Fibroblast of mammary gland (primary cell): ENCODE measurements around the gene NR1H4.

Source experiments
- DNase-seq: peaks from one replicate; pipeline ENCODE4 v3.0.0-alpha.2; 2010; ENCODE audit warnings: low read depth
- H3K4me3 ChIP-seq: 2 replicates; pipeline ENCODE4 v1.5.1; 2011; ENCODE audit warnings: low read depth, mild to moderate bottlenecking, low read length, moderate library complexity; ENCODE audit not compliant: control insufficient read depth
- CTCF ChIP-seq: conservative IDR thresholded peaks from 2 replicates; pipeline ENCODE4 v1.5.1; 2011; ENCODE audit warnings: low read depth, low read length, inconsistent platforms; ENCODE audit not compliant: control insufficient read depth, insufficient read depth

The NR1H4 gene

DNA sequence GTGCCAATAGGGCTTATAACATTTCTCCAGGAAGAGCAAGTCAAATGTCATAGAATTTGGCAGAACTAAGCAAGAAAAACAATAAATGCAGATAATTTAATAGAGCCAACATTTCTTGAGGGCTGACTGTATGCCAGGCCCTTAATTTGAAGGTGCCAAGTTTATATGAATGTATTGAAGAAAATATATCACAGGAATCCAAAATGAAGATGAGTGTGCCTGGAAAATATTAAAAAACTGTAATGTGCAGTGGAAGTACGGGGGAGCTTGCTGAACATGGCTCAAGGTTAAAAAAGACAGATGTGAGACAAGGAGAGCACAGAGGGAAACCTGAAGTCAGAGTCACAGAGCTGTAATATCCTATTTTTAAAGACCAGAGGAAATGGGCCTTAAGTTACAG, 16.4 kb downstream of the NR1H4 start:
- DNase-seq: no peak
- no peak for TF ChIP-seq CTCF
- no peak overlapping the region for H3K4me3 ChIP-seq

- no peak for TF ChIP-seq CTCF
- H3K4me3 ChIP-seq: no peak overlapping the region
- DNase-seq: no peak
Observed at GRCh38 chr12:100491104-100491503, 17.4 kb downstream of the NR1H4 start.

GRCh38 chr12:100493396-100494012, 19.8 kb downstream of the NR1H4 start:
- H3K4me3 ChIP-seq: no peak overlapping the region
- DNase-seq: peak; percentile 35
- no peak for TF ChIP-seq CTCF

DNA sequence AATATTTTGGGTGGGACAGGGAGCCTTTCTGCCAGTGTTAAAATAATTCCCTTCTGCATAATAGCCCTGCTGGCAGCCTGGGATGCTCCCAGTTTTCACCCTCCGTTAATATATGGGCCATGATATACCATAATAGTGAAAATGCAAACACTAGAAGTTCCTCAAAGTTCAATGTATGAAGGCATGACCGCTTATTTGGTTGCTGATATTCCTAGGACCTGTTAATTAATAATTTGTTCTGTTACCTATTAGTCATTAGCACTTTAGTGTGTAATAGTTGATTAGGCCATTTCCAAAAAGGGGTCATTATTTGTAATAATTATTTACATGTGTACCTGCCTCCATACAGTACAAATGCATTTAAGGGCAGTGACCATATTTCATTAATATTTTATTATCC, 20.4 kb downstream of the NR1H4 start:
- TF ChIP-seq CTCF: no peak
- DNase-seq: no peak
- H3K4me3 ChIP-seq: no peak overlapping the region

GRCh38 chr12:100494538-100494937, 20.9 kb downstream of the NR1H4 start:
- no peak overlapping the region for H3K4me3 ChIP-seq
- TF ChIP-seq CTCF: no peak
- DNase-seq: no peak

- TF ChIP-seq CTCF: no peak
- DNase-seq: no peak
- H3K4me3 ChIP-seq: no peak overlapping the region
Observed at GRCh38 chr12:100497105-100497795, 23.6 kb downstream of the NR1H4 start.

DNA sequence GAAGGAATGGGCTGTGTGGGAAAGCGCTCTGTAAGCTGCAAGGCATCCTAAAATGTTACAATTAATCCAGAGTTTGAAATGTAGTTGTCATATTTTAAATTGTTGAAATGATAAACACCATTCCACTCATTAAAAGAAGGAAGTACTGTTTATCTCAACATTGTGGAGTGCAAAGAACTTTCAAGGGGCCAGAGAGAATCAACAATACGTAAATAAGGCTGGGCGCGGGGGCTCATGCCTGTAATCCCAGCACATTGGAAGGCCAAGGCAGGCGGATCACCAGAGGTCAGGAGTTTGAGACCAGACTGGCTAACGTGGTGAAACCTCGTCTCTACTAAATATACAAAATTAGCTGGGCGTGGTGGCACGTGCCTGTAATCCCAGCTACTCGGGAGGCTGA, 24.5 kb downstream of the NR1H4 start:
- no peak for DNase-seq
- no peak overlapping the region for H3K4me3 ChIP-seq
- TF ChIP-seq CTCF: no peak
